IMR-90 (cell line): ENCODE results near the gene PLXNB3. TPM values are rescaled to one million over a fixed set of nuclear protein-coding genes. Genes with fewer than 3 reads are reported as not detected.

Experiments used
- ATAC-seq: fragments of 200-7000 bp; cut with Tn5 transposase; 2 replicates; pipeline ENCODE4 v1.9.1; 2020; ENCODE audit warnings: low read depth, mild to moderate bottlenecking, moderate library complexity
- BruUV-seq: library from RNA; stranded (reverse); fragments of 400-500 nt; replicated peaks from 2 replicates; lab custom pipeline; 2021; lab: Mats Ljungman, UMichigan
- CTCF ChIA-PET: fragments of 300-600 bp; formaldehyde crosslinking; extraction: SDS; loops from one replicate; lab custom pipeline; 2021; ENCODE audit warnings: antibody characterized with exemption; lab: Yijun Ruan, JAX
- POLR2A ChIA-PET: fragments of 300-600 bp; sonication (Branson Sonifier 250); formaldehyde crosslinking; loops from one replicate; lab custom pipeline; 2022; ENCODE audit warnings: antibody characterized with exemption; ENCODE audit not compliant: unreplicated experiment; lab: Charles Lee
- DNase-seq: peaks from one replicate; pipeline ENCODE4 v3.0.0; 2013
- H2AFZ ChIP-seq: replicated peaks from 2 replicates; pipeline ENCODE3; 2013; ENCODE audit warnings: low read length, mild to moderate bottlenecking; ENCODE audit not compliant: poor library complexity
- H2AK5ac ChIP-seq: 2 replicates; pipeline ENCODE4 v1.6.1; 2013; ENCODE audit warnings: low read depth, low read length, inconsistent platforms
- H2AK9ac ChIP-seq: replicated peaks from 2 replicates; pipeline ENCODE3; 2013; ENCODE audit warnings: mild to moderate bottlenecking, low read depth, low read length, moderate library complexity; ENCODE audit not compliant: poor library complexity
- H2BK120ac ChIP-seq: 2 replicates; pipeline ENCODE4 v1.6.1; 2013; ENCODE audit warnings: low read depth, low read length, inconsistent platforms
- H2BK15ac ChIP-seq: 3 replicates; pipeline ENCODE4 v1.6.1; 2013; ENCODE audit warnings: low read depth, low read length, inconsistent platforms
- H2BK20ac ChIP-seq: 2 replicates; pipeline ENCODE4 v1.6.1; 2013; ENCODE audit warnings: low read depth, mild to moderate bottlenecking, inconsistent platforms, low read length, moderate library complexity
- H2BK5ac ChIP-seq: 2 replicates; pipeline ENCODE4 v1.6.1; 2013; ENCODE audit warnings: mild to moderate bottlenecking, low read depth, low read length, inconsistent platforms; ENCODE audit not compliant: poor library complexity, severe bottlenecking
- H3K14ac ChIP-seq: replicated peaks from 2 replicates; pipeline ENCODE4 v1.6.1; 2013; ENCODE audit warnings: low read depth, low read length, inconsistent platforms
- H3K18ac ChIP-seq: 2 replicates; pipeline ENCODE4 v1.6.1; 2013; ENCODE audit warnings: low read depth, low read length, control low read depth
- H3K23ac ChIP-seq: 2 replicates; pipeline ENCODE4 v1.6.1; 2013; ENCODE audit warnings: low read depth, low read length, inconsistent platforms
- H3K27ac ChIP-seq: 2 replicates; pipeline ENCODE4 v1.5.1; 2013; ENCODE audit warnings: mild to moderate bottlenecking, control low read depth, low read length; ENCODE audit not compliant: insufficient read depth
- H3K27me3 ChIP-seq: 2 replicates; pipeline ENCODE4 v1.6.1; 2013; ENCODE audit warnings: low read length; ENCODE audit not compliant: control insufficient read depth, insufficient read depth
- H3K36me3 ChIP-seq: 2 replicates; pipeline ENCODE4 v1.6.1; 2013; ENCODE audit warnings: low read length, mixed read lengths; ENCODE audit not compliant: control insufficient read depth, insufficient read depth
- H3K4ac ChIP-seq: 2 replicates; pipeline ENCODE4 v1.6.1; 2013; ENCODE audit warnings: low read depth, low read length, inconsistent platforms
- H3K4me1 ChIP-seq: 2 replicates; pipeline ENCODE4 v1.6.1; 2013; ENCODE audit warnings: low read length, mixed read lengths; ENCODE audit not compliant: control insufficient read depth, insufficient read depth
- H3K4me2 ChIP-seq: 2 replicates; pipeline ENCODE4 v1.6.1; 2013; ENCODE audit warnings: low read depth, mild to moderate bottlenecking, control low read depth, low read length, moderate library complexity
- H3K4me3 ChIP-seq: 2 replicates; pipeline ENCODE4 v1.5.1; 2013; ENCODE audit warnings: low read depth, mild to moderate bottlenecking, control low read depth, low read length, moderate library complexity; ENCODE audit not compliant: insufficient read depth
- H3K56ac ChIP-seq: 2 replicates; pipeline ENCODE4 v1.6.1; 2013; ENCODE audit warnings: low read length, inconsistent platforms; ENCODE audit not compliant: insufficient read depth; ENCODE audit errors: extremely low read depth
- H3K79me1 ChIP-seq, 2 experiments: 2 replicates each; pipeline ENCODE4 v1.6.1; 2013; ENCODE audit warnings: low read length in 2 of 2, inconsistent platforms in 1 of 2, low read depth in 1 of 2
- H3K9ac ChIP-seq: 2 replicates; pipeline ENCODE4 v1.6.1; 2013; ENCODE audit warnings: low read depth, low read length, control low read depth
- H3K9me1 ChIP-seq: 2 replicates; pipeline ENCODE4 v1.6.1; 2013; ENCODE audit warnings: low read length, inconsistent platforms; ENCODE audit not compliant: insufficient read depth
- H3K9me3 ChIP-seq: 2 replicates; pipeline ENCODE4 v1.6.1; 2013; ENCODE audit warnings: low read length; ENCODE audit not compliant: control insufficient read depth, insufficient read depth
- H4K20me1 ChIP-seq: 2 replicates; pipeline ENCODE4 v1.6.1; 2013; ENCODE audit warnings: low read length, inconsistent platforms; ENCODE audit not compliant: insufficient read depth
- H4K5ac ChIP-seq: 2 replicates; pipeline ENCODE4 v1.6.1; 2013; ENCODE audit warnings: mild to moderate bottlenecking, low read depth, low read length, control low read depth
- H4K8ac ChIP-seq, 2 experiments: 2 replicates each; pipeline ENCODE4 v1.6.1; 2013; ENCODE audit warnings: low read depth in 2 of 2, low read length in 2 of 2, control low read depth in 1 of 2, inconsistent platforms in 1 of 2
- H4K91ac ChIP-seq: 2 replicates; pipeline ENCODE4 v1.6.1; 2013; ENCODE audit warnings: low read depth, low read length, inconsistent platforms; ENCODE audit not compliant: insufficient read depth
- CTCF ChIP-seq: conservative IDR thresholded peaks from 2 replicates; pipeline ENCODE4 v1.5.1; 2012; ENCODE audit warnings: mild to moderate bottlenecking, low read depth, low read length, improper control_type of control experiment
- MAZ ChIP-seq: IDR thresholded peaks from 2 replicates; pipeline ENCODE4 v1.6.1; 2012; ENCODE audit warnings: low read depth, mild to moderate bottlenecking, low read length, improper control_type of control experiment, moderate library complexity, borderline replicate concordance
- MXI1 ChIP-seq: IDR thresholded peaks from 2 replicates; pipeline ENCODE4 v1.6.1; 2012; ENCODE audit warnings: low read depth, mild to moderate bottlenecking, low read length, moderate library complexity, borderline replicate concordance
- POLR2A ChIP-seq: IDR thresholded peaks from 2 replicates; pipeline ENCODE4 v1.6.1; 2012; ENCODE audit warnings: mild to moderate bottlenecking, low read depth, low read length
- RAD21 ChIP-seq: IDR thresholded peaks from 2 replicates; pipeline ENCODE4 v1.6.1; 2012; ENCODE audit warnings: low read length, improper control_type of control experiment
- RFX5 ChIP-seq: IDR thresholded peaks from 2 replicates; pipeline ENCODE4 v1.8.0; 2012; ENCODE audit warnings: low read depth, mild to moderate bottlenecking, low read length, moderate library complexity
- WGBS, 2 experiments: methylation state at CpG; one replicate each; pipeline versions ENCODE4 v1.1.5 to v1.1.7; 2013; ENCODE audit warnings: missing lambda C conversion rate in 2 of 2; ENCODE audit not compliant: insufficient read length in 1 of 2; ENCODE audit errors: extremely low coverage in 2 of 2; 5-methylcytosine and 5-hydroxymethylcytosine counted together
- dilution Hi-C: fragments of 300-500 bp; cut with HindIII; formaldehyde crosslinking; loops from one replicate; pipeline ENCODE4 v1.14.3; 2018; ENCODE audit warnings: low sequenced_read_pairs; ENCODE audit not compliant: unreplicated experiment
- in situ Hi-C: fragments of 300-500 bp; cut with MboI; formaldehyde crosslinking; loops from 3 replicates; pipeline ENCODE4 v1.14.3; 2019; ENCODE audit warnings: low sequenced_read_pairs, inconsistent platforms, mixed read lengths
- intact Hi-C: fragments of 100-400 bp; cut with micrococcal nuclease; formaldehyde crosslinking; loops from 2 replicates; pipeline ENCODE4 v1.10.0; 2022
- polyA plus RNA-seq, 3 experiments: library from polyadenylated mRNA; depleted of rRNA; stranded (reverse); fragments of >200 nt; gene quantifications; 2 replicates each; pipeline ENCODE4 v1.2.3, GENCODE V29; 2012; ENCODE audit warnings: low replicate concordance in 1 of 3
- total RNA-seq: library from RNA; depleted of rRNA; stranded (reverse); fragments of >200 nt; gene quantifications from 2 replicates; pipeline ENCODE4 v1.2.3, GENCODE V29; 2012

The PLXNB3 gene
- total and polyA plus RNA-seq, 2 of the 4 experiments (the other 2 are of a cell fraction): 0.36 to 22.3 TPM

DNA sequence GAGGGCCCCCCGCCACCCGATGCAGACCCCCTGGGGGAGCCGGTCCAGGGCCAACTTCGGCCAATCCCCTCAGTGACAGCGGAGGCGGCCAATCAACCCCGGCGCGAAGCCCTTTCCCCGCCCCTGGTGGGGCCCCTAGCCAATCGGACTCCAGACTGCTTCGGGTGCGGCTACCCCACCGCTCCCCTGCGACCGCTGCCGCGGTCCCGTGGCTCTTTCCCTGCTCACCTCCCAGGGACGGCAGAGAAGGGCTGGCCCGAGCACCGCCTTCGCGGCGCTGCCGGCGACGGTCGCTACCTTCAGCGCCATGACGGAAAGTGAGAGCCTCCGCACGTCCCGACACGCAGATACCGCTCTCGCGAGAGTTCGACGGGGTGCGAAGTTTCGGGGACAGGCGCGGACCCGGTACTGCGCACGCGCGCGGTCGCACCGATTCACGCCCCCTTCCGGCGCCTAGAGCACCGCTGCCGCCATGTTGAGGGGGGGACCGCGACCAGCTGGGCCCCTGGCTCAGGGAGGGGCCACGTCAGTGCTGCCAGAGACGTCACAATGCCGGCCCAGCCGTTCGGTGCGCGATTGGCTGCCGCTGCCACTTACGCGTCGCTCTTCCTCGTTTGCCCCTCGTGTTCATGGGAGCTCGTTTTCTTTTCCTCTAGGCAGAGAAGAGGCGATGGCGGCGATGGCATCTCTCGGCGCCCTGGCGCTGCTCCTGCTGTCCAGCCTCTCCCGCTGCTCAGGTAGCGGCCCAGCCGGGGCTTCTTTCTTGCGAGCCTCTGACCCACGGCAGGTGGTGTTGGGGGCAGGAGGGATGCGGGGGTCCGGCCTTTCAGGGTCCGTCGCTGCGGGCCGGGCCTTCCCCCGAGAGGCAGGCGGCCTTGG is 30.2 kb downstream of the PLXNB3 start, which contains the start of the genes IDH3G and SSR4:
Gene IDH3G (minus strand): TSS at position 358 of the 879 bp plus-strand sequence. CDS start 49 bp downstream, at position 309.
Gene SSR4 (plus strand): TSS at position 651 of the 879 bp plus-strand sequence. CDS start 20 bp downstream, at position 671.
- Histone ChIP-seq H3K4ac (peak within 1 kb of the TSS; percentile 99), H2BK120ac (peak within 1 kb of the TSS; percentile 87), H2BK20ac (no peak within 1 kb of the TSS), H2AK9ac (peak within 1 kb of the TSS; percentile 94), H3K4me3 (peak within 1 kb of the TSS; percentile 94), H3K79me1 (peaks cover 4 to 38% of the 10 kb centered on the region in 2 experiments), H3K9ac (peak within 1 kb of the TSS; percentile 97), H4K91ac (peak within 1 kb of the TSS; percentile 93), H2BK15ac (no peak within 1 kb of the TSS; the same call in 2 of the 3 replicates), H3K4me2 (peak within 1 kb of the TSS; percentile 75), H4K5ac (peak within 1 kb of the TSS; percentile 93), H3K27me3 (no peaks in the 10 kb centered on the region), H3K56ac (peak within 1 kb of the TSS; percentile 96), H3K4me1 (peaks cover 4% of the 10 kb centered on the region; the same call in 1 of the 2 replicates), H2BK5ac (peak within 1 kb of the TSS; percentile 99), H3K9me1 (peaks cover 6% of the 10 kb centered on the region; the same call in 1 of the 2 replicates), H3K9me3 (no peaks in the 10 kb centered on the region; the same call in 1 of the 2 replicates), H3K27ac (peak within 1 kb of the TSS; percentile 99), H2AFZ (peak within 1 kb of the TSS; percentile 99), H2AK5ac (peak within 1 kb of the TSS; percentile 85), H3K23ac (peak within 1 kb of the TSS; percentile 95; the same call in 1 of the 2 replicates), H3K14ac (peak within 1 kb of the TSS; percentile 99), H4K8ac (peak within 1 kb of the TSS; percentile 83 to 92), H3K18ac (peak within 1 kb of the TSS; percentile 90), H4K20me1 (0 out of 2 replicates have a peak, but pooled peaks cover 6% of the 10 kb centered on the region), H3K36me3 (peaks cover 21% of the 10 kb centered on the region)
- POLR2A ChIA-PET: interaction anchor here (0.5 to 1.1 kb wide), 2 partner anchors 134 to 798 kb away, joined by 3 to 4 read pairs; no protein-coding TSS in a partner anchor
- ATAC-seq (peak; percentile 92), DNase-seq (peak; percentile 93)
- in situ Hi-C loops: no loop called here
- dilution Hi-C loops: no loop called here
- no TSS peak for BruUV-seq
- 24% methylated on average over 60 of the region's 92 CpGs; no CpG with 5 or more reads in 1 of the 2 experiments for WGBS, 2 experiments
- TF ChIP-seq CTCF (peak; percentile 28; the same call in 1 of the 2 replicates), POLR2A (peak; percentile 73), MAZ (peak; percentile 63; the same call in 1 of the 2 replicates), MXI1 (peak; percentile 14; the same call in 1 of the 2 replicates), RFX5 (no peak), RAD21 (no peak)
- CTCF ChIA-PET: interaction anchor here (1.4 kb wide), 1 partner anchor 130 kb away, joined by 3 read pairs; no protein-coding TSS in a partner anchor
- intact Hi-C loops: loop anchor here (5.0 kb wide), 1 partner anchor 133 kb away; the partner anchor contains the start of gene ARHGAP4
